Transverse colon (tissue), 4 donors: ENCODE data around the gene BTRC. TPM values are rescaled to one million over a fixed set of nuclear protein-coding genes. Genes with fewer than 3 reads are reported as not detected.

Source experiments
- DNase-seq: peaks from one replicate; pipeline ENCODE4 v3.0.0-alpha.2; 2019
- H3K27ac ChIP-seq, 4 donors: fragments of 200-600 bp; sonication (generic); 2 replicates each; pipeline ENCODE4 v1.5.1; 2016 to 2018; ENCODE audit warnings: inconsistent platforms in 4 of 4
- H3K27me3 ChIP-seq: fragments of 200-600 bp; sonication (generic); 2 replicates; pipeline ENCODE4 v1.5.1; 2017; ENCODE audit warnings: inconsistent platforms
- H3K36me3 ChIP-seq, 4 donors: fragments of 200-600 bp; sonication (generic); 2 replicates each; pipeline ENCODE4 v1.5.1; 2017 to 2019; ENCODE audit warnings: inconsistent platforms in 4 of 4
- H3K4me1 ChIP-seq, 4 donors: fragments of 200-600 bp; sonication (generic); 2 replicates each; pipeline ENCODE4 v1.5.1; 2017 to 2020; ENCODE audit warnings: inconsistent platforms in 4 of 4
- H3K4me3 ChIP-seq, 4 donors: fragments of 200-600 bp; sonication (generic); 1 replicate in 1 of 4; 2 replicates in 3 of 4; pipeline versions ENCODE4 v1.5.1 to v1.6.1; 2017 to 2019; ENCODE audit warnings: inconsistent platforms in 4 of 4
- H3K9me3 ChIP-seq, 2 donors: fragments of 200-600 bp; sonication (generic); 2 replicates each; pipeline ENCODE4 v1.5.1; 2017 to 2019; ENCODE audit warnings: inconsistent platforms in 2 of 2
- CTCF ChIP-seq, 5 experiments: fragments of 200-600 bp in 3 of 5; fragments of 450-650 bp in 2 of 5; sonication (generic) in 3 of 5; IDR thresholded peaks; 1 replicate in 2 of 5; 2 replicates in 3 of 5; pipeline ENCODE4 v1.5.1; 2016 to 2017; ENCODE audit warnings: antibody characterized with exemption in 5 of 5, inconsistent platforms in 3 of 5, mild to moderate bottlenecking in 2 of 5, moderate library complexity in 1 of 5
- EP300 ChIP-seq: sonication (generic); formaldehyde crosslinking; IDR thresholded peaks from one replicate; pipeline ENCODE4 v1.6.1; 2017; ENCODE audit warnings: antibody characterized with exemption, low read depth
- POLR2A ChIP-seq: fragments of 450-650 bp; IDR thresholded peaks from one replicate; pipeline ENCODE4 v1.6.1; 2016; ENCODE audit warnings: antibody characterized with exemption, mild to moderate bottlenecking, moderate library complexity
- POLR2AphosphoS5 ChIP-seq, 3 donors: sonication (generic); formaldehyde crosslinking; IDR thresholded peaks; one replicate each; pipeline ENCODE4 v1.6.1; 2016; ENCODE audit warnings: antibody characterized with exemption in 3 of 3
- WGBS, 2 donors: methylation state at CpG; one replicate each; pipeline ENCODE4 v1.1.5; 2018; ENCODE audit warnings: low coverage in 1 of 2; 5-methylcytosine and 5-hydroxymethylcytosine counted together
- in situ Hi-C, 4 donors: fragments of 200-750 bp; cut with MboI; loops; one replicate each; pipeline versions ENCODE4 v1.15.0 to v1.15.1; 2017; ENCODE audit warnings: low sequenced_read_pairs in 3 of 4, low pct_ligation_motif_present in 1 of 4, low pct_unique_long_range_greater_than_20kb in 1 of 4
- intact Hi-C: fragments of 100-400 bp; cut with DNase I; formaldehyde crosslinking; loops from one replicate; pipeline ENCODE4 v1.15.1; 2023; ENCODE audit warnings: low total_unique reads
- total RNA-seq, 4 donors: library from RNA; depleted of rRNA; stranded (reverse); fragments of >200 nt; gene quantifications; one replicate each; pipeline ENCODE4 v1.1.0, GENCODE V29; 2016

Gene BTRC
- total RNA-seq, 4 donors from 2014 or later, result 8.6 to 195 (median 32.0) TPM

GRCh38 chr10:101558204-101558603 lies 204.2 kb downstream of the BTRC start:
- intact Hi-C loops, result no loop called here
- no peaks in the 10 kb centered on the region for H3K4me1 ChIP-seq

GRCh38 chr10:101558671-101559595 lies 205.0 kb downstream of the BTRC start:
- Histone ChIP-seq H3K4me3 (no peak overlapping the region), H3K9me3 (no peaks in the 10 kb centered on the region), H3K27me3 (peaks cover 16% of the 10 kb centered on the region), H3K36me3 (no peaks in the 10 kb centered on the region), H3K27ac (no peak overlapping the region), H3K4me1 (no peaks in the 10 kb centered on the region)
- 50% methylated on average over 18 of the region's 18 CpGs; no CpG with 5 or more reads in 1 of the 2 donors for WGBS, 2 donors
- DNase-seq, result no peak
- in situ Hi-C loops, result loop anchor here (25.0 kb wide), 3 partner anchors 247 to 347 kb away; no protein-coding TSS in a partner anchor
- intact Hi-C loops, result no loop called here
- TF ChIP-seq CTCF (IDR thresholded peaks at IDR 0.05), result no peak

More at GRCh38 chr10:101558204-101558603, 204.2 kb downstream of the BTRC start:
- Histone ChIP-seq H3K4me3 (no peak overlapping the region), H3K27me3 (peaks cover 9% of the 10 kb centered on the region), H3K36me3 (peaks cover 0 to 3% (median 0%) of the 10 kb centered on the region in 4 donors), H3K27ac (no peak overlapping the region), H3K9me3 (no peaks in the 10 kb centered on the region)
- no peak for DNase-seq
- in situ Hi-C loops, result loop anchor here (25.0 kb wide), 3 partner anchors 246 to 346 kb away; no protein-coding TSS in a partner anchor
- WGBS, 2 donors, result 43 to 66% methylated on average over 2 of the region's 2 CpGs
- TF ChIP-seq CTCF (IDR thresholded peaks at IDR 0.05) (no peak), POLR2A (no peak), EP300 (no peak), POLR2AphosphoS5 (IDR thresholded peaks at IDR 0.05) (no peak)

GRCh38 chr10:101559596-101560297 lies 205.8 kb downstream of the BTRC start:
- no peaks in the 10 kb centered on the region for H3K9me3 ChIP-seq
- H3K4me1 ChIP-seq, result no peaks in the 10 kb centered on the region
- no peaks in the 10 kb centered on the region for H3K36me3 ChIP-seq
- no peak overlapping the region for H3K4me3 ChIP-seq
- WGBS, 2 donors, result 19 to 78% methylated on average over 3 to 11 of the region's 12 CpGs
- DNase-seq, result no peak
- TF ChIP-seq EP300 (no peak), POLR2AphosphoS5 (IDR thresholded peaks at IDR 0.05) (no peak), POLR2A (no peak), CTCF (IDR thresholded peaks at IDR 0.05) (no peak)
- in situ Hi-C loops (loop anchor here (10.0 to 25.0 kb wide), 4 partner anchors 247 to 347 kb away; no protein-coding TSS in a partner anchor), intact Hi-C loops (no loop called here)
- H3K27ac ChIP-seq, result no peak overlapping the region
- peaks cover 22% of the 10 kb centered on the region for H3K27me3 ChIP-seq
